Tibial artery (tissue), 4 donors: ENCODE data around the gene ROBO1.

Experiments
- DNase-seq, 2 donors: peaks; one replicate each; pipeline ENCODE4 v3.0.0-alpha.2; 2019
- H3K27ac ChIP-seq, 2 donors: fragments of 200-600 bp; sonication (generic) in 1 of 2; 1 replicate in 1 of 2; 2 replicates in 1 of 2; pipeline ENCODE4 v1.5.1; 2018 to 2019; ENCODE audit warnings: mild to moderate bottlenecking in 1 of 2
- H3K27me3 ChIP-seq, 2 donors: fragments of 200-600 bp; sonication (generic) in 1 of 2; one replicate each; pipeline versions ENCODE4 v1.5.1 to v1.6.0; 2016 to 2019
- H3K36me3 ChIP-seq, 3 donors: fragments of 200-600 bp; sonication (generic) in 2 of 3; one replicate each; pipeline ENCODE4 v1.5.1; 2016 to 2019; ENCODE audit warnings: mild to moderate bottlenecking in 2 of 3
- H3K4me1 ChIP-seq, 4 donors: fragments of 200-600 bp; sonication (generic) in 2 of 4; 1 replicate in 3 of 4; 2 replicates in 1 of 4; pipeline ENCODE4 v1.5.1; 2016 to 2019
- H3K4me3 ChIP-seq, 2 donors: fragments of 200-600 bp; sonication (generic) in 1 of 2; 1 replicate in 1 of 2; 2 replicates in 1 of 2; pipeline ENCODE4 v1.5.1; 2018 to 2019; ENCODE audit warnings: mild to moderate bottlenecking in 2 of 2
- H3K9me3 ChIP-seq, 3 donors: fragments of 200-600 bp; sonication (generic) in 1 of 3; one replicate each; pipeline ENCODE4 v1.5.1; 2016 to 2019
- intact Hi-C: fragments of 100-400 bp; cut with DNase I; formaldehyde crosslinking; loops from one replicate; pipeline ENCODE4 v1.15.0; 2023; ENCODE audit warnings: low total_unique reads
- TF ChIP-seq, protein P1 (sequence below), 2 experiments: fragments of 200-600 bp in 1 of 2; fragments of 450-650 bp in 1 of 2; IDR thresholded peaks; one replicate each; pipeline ENCODE4 v1.5.1; 2017 to 2019; ENCODE audit warnings: antibody characterized with exemption in 2 of 2, mild to moderate bottlenecking in 1 of 2, moderate library complexity in 1 of 2

ROBO1 gene

GRCh38 chr3:78838362-78838761 lies 929.4 kb downstream of the ROBO1 start:
- no peaks in the 10 kb centered on the region for H3K4me1 ChIP-seq
- TF ChIP-seq, protein P1, sequence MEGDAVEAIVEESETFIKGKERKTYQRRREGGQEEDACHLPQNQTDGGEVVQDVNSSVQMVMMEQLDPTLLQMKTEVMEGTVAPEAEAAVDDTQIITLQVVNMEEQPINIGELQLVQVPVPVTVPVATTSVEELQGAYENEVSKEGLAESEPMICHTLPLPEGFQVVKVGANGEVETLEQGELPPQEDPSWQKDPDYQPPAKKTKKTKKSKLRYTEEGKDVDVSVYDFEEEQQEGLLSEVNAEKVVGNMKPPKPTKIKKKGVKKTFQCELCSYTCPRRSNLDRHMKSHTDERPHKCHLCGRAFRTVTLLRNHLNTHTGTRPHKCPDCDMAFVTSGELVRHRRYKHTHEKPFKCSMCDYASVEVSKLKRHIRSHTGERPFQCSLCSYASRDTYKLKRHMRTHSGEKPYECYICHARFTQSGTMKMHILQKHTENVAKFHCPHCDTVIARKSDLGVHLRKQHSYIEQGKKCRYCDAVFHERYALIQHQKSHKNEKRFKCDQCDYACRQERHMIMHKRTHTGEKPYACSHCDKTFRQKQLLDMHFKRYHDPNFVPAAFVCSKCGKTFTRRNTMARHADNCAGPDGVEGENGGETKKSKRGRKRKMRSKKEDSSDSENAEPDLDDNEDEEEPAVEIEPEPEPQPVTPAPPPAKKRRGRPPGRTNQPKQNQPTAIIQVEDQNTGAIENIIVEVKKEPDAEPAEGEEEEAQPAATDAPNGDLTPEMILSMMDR (IDR thresholded peaks at IDR 0.05), result no peak
- H3K27ac ChIP-seq, result no peak overlapping the region
- H3K4me3 ChIP-seq, result no peak overlapping the region
- no peak for DNase-seq
- H3K36me3 ChIP-seq, result no peaks in the 10 kb centered on the region
- no peaks in the 10 kb centered on the region for H3K9me3 ChIP-seq
- intact Hi-C loops, result no loop called here
- H3K27me3 ChIP-seq, result no peaks in the 10 kb centered on the region

DNA sequence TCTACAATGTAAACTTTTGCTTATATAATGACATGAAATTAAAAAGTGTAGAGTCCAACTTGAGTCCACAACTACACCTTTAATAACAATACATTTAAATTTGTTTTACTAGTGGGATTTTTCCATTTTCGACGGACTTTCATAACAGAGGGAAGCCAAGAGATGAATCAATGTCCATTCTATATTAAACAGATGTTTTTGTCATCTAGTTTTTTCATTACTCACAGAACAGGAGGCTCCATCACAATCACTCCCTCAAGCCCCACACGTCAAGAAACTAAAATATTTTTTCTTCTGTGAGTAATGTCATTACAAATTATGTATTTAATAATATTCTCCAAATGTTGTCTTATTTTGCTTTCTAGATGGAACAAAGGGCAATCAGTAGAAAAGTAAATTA lies 932.9 kb downstream of the ROBO1 start:
- no peaks in the 10 kb centered on the region for H3K4me1 ChIP-seq
- no peak for DNase-seq
- no peaks in the 10 kb centered on the region for H3K9me3 ChIP-seq
- intact Hi-C loops, result no loop called here
- no peaks in the 10 kb centered on the region for H3K36me3 ChIP-seq
- no peaks in the 10 kb centered on the region for H3K27me3 ChIP-seq
- no peak overlapping the region for H3K27ac ChIP-seq
- TF ChIP-seq, protein P1 (IDR thresholded peaks at IDR 0.05), result no peak
- H3K4me3 ChIP-seq, result no peak overlapping the region

DNA sequence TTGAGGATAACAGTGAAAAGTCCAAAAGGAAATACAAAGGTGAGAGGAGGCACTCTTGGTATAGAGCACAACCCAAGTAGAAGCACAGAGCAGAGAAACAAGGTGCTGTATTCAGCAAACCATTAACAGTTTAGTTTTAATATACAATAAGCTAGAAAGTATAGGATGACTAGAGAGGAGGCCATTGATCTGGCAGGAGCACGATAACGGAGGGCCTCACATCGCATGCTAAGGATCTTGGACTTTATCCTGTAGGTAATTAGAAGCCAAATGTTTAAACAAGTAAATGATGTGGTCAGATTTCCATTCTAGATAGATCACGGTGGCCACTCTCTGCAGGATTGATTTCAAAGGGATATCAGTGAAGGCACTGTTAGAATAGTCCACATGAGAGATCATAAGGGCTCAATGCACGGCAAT lies 935.0 kb downstream of the ROBO1 start:
- Histone ChIP-seq H3K4me1 (no peaks in the 10 kb centered on the region), H3K9me3 (no peaks in the 10 kb centered on the region), H3K36me3 (no peaks in the 10 kb centered on the region), H3K27me3 (no peaks in the 10 kb centered on the region), H3K27ac (no peak overlapping the region), H3K4me3 (no peak overlapping the region)
- intact Hi-C loops, result no loop called here
- TF ChIP-seq, protein P1 (IDR thresholded peaks at IDR 0.05), result no peak
- no peak for DNase-seq

GRCh38 chr3:78831446-78831972 lies 936.3 kb downstream of the ROBO1 start:
- intact Hi-C loops, result no loop called here
- TF ChIP-seq, protein P1 (IDR thresholded peaks at IDR 0.05), result no peak
- Histone ChIP-seq H3K27ac (no peak overlapping the region), H3K27me3 (no peaks in the 10 kb centered on the region), H3K36me3 (no peaks in the 10 kb centered on the region), H3K9me3 (no peaks in the 10 kb centered on the region), H3K4me1 (no peaks in the 10 kb centered on the region), H3K4me3 (no peak overlapping the region)
- DNase-seq, result no peak

DNA sequence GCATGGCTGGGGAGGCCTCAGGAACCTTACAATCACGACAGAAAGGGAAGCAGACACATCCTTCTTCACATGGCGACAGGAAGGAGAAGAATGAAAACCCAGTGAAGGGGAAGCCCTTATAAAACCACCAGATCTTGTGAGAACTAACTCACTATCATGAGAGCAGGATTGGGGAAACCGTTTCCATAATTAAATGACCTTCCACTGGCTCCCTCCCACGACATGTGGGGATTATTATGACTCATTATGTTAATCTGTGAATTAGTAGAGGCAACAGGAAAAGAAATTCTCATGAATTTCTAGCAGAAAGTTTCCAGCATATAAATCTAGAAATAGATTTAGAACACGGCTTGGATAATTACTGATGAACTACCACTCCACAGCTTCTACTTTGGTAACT lies 937.3 kb downstream of the ROBO1 start:
- Histone ChIP-seq H3K4me1 (no peaks in the 10 kb centered on the region), H3K4me3 (no peak overlapping the region), H3K27me3 (no peaks in the 10 kb centered on the region), H3K9me3 (no peaks in the 10 kb centered on the region), H3K36me3 (no peaks in the 10 kb centered on the region), H3K27ac (no peak overlapping the region)
- no peak for DNase-seq
- intact Hi-C loops, result no loop called here
- TF ChIP-seq, protein P1 (IDR thresholded peaks at IDR 0.05), result no peak

- Histone ChIP-seq H3K4me3 (no peak overlapping the region), H3K27ac (no peak overlapping the region), H3K36me3 (no peaks in the 10 kb centered on the region), H3K27me3 (no peaks in the 10 kb centered on the region), H3K9me3 (no peaks in the 10 kb centered on the region), H3K4me1 (no peaks in the 10 kb centered on the region)
- intact Hi-C loops, result no loop called here
- DNase-seq, result no peak
- TF ChIP-seq, protein P1 (IDR thresholded peaks at IDR 0.05), result no peak
Observed at GRCh38 chr3:78827618-78828017, 940.2 kb downstream of the ROBO1 start.
